Endometrium (tissue), 2 donors: ENCODE results near the gene SERF2.
"Not testable (repeated sequence)": the region's sequence is repeated elsewhere in the genome, so short reads cannot be mapped to it uniquely, and the experiment has no call there.

Experiments used
- FAIRE-seq: peaks from 2 replicates; lab custom pipeline; 2012; peaks lifted over from hg19 to GRCh38; lab: Jason Lieb, UNC
- donor health status: control.
- donor health status: control.

The SERF2 gene

GRCh38 chr15:43830691-43831275, 38.7 kb downstream of the SERF2 start:
- not testable (repeated sequence) for FAIRE-seq

GRCh38 chr15:43831519-43832052, 39.5 kb downstream of the SERF2 start:
- not testable (repeated sequence) for FAIRE-seq

GRCh38 chr15:43832485-43832884, 40.4 kb downstream of the SERF2 start:
- not testable (repeated sequence) for FAIRE-seq

- no peak for FAIRE-seq
These were observed 53.3 kb downstream of the SERF2 start for GRCh38 chr15:43845421-43845820.
